CMK (cell line): ENCODE results near the gene CAPZB.

Experiments
- DNase-seq: peaks from one replicate; pipeline ENCODE4 v3.0.0-alpha.2; 2010; ENCODE audit warnings: low read depth

Gene CAPZB

GRCh38 chr1:19328486-19328885 lies 156.9 kb downstream of the CAPZB start:
- DNase-seq, result no peak

DNA sequence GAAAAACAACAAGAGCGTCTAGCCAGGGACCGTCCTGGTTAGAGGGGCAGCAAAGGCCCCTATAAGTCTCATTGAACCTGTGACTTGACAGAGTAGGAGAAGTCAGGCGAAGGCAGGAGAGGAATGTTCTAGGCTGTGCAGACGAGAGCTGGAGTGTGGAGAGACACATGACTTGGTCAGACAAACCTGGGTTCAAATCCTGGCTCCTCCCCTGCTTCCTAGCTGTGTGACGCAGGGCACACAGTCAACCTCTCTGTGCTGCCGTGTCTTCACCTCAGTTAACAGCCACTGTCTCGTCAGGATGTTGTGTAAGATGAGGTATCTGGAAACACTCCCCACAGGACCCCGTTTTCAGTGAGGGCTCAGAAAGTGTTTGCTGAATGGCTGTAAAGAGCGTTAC lies 157.6 kb downstream of the CAPZB start:
- DNase-seq, result no peak

DNA sequence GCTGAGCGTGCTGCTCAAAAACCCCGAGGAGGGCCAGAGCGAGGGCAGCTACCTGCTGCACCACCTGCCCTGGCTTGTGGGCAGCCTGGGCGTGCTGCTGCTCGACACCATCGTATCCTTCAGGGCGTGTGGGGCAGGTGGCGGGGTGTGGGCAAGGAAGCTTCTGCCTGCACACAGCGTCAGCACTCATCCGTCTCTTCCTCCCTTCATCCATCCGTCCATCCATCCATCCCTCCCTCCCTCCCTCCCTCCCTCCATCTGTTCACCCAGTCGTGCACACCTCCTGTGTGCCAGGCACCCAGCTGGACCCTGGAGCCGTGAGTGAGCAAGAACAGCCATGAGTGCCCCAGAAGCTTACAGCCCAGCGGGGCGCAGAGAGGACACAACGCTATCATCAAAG lies 158.0 kb downstream of the CAPZB start:
- no peak for DNase-seq

DNA sequence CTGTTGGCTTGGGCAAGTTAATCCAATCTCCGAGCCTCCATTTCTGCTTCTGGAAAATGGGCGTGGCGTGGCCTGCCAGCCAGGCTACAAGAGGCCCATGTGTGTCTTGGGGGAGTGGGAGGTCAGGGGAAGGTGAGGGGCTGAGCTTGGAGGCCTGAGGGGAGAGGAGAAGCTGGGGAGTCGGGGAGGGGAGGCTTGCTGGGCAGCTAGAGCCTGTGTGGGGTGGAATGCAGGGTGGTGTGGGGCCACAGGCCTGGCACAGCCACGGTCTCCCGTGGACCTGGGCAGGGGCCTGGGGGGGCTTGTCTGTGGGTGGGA lies 158.6 kb downstream of the CAPZB start:
- no peak for DNase-seq

GRCh38 chr1:19325958-19326747 lies 159.2 kb downstream of the CAPZB start:
- DNase-seq, result peak; percentile 98

GRCh38 chr1:19325368-19325957 lies 159.9 kb downstream of the CAPZB start:
- peak; percentile 99 for DNase-seq

GRCh38 chr1:19324665-19324990 lies 160.7 kb downstream of the CAPZB start:
- DNase-seq, result no peak

- peak; percentile 56 for DNase-seq
These were observed 161.2 kb downstream of the CAPZB start for GRCh38 chr1:19323987-19324664.

DNA sequence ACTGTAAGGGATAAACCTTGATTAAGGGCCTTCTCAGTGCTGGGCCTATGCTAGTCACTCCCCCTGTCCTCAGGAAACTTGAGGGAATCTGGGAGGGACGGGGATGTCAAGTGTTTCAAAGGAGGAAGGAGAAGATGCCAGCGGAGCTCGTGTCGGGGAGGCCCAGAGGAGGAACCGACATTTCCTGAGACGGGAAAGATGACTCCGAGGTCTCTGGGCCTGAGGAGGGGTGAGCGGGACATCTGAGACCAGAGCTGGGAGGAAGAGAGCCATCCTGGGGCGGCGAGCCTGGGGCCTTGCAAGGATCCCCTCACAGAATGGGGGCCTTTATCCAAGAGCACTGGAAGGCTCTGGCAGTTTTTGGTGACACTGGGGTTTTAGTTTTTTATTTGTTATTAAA lies 162.9 kb downstream of the CAPZB start:
- no peak for DNase-seq

DNA sequence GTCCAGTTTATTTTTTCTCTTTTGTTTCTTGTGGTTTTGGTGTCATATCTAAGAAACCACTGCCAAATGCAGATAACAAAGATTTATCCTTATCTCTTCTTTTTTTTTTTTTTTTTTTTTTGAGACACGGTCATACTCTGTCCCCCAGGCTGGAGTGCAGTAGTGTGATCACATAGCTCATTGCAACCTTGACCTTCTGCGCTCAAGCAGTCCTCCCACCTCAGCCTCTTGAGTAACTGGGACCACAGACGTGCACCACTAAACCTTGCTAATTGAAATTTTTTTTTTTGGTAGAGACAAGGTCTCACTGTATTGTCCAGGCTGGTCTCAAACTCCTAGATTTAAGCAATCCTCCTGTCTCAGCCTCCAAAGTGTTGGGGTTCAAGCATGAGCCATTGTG lies 164.3 kb downstream of the CAPZB start:
- DNase-seq, result no peak

GRCh38 chr1:19319196-19319595 lies 166.1 kb downstream of the CAPZB start:
- DNase-seq, result no peak

GRCh38 chr1:19317126-19317910 lies 168.0 kb downstream of the CAPZB start:
- no peak for DNase-seq

DNA sequence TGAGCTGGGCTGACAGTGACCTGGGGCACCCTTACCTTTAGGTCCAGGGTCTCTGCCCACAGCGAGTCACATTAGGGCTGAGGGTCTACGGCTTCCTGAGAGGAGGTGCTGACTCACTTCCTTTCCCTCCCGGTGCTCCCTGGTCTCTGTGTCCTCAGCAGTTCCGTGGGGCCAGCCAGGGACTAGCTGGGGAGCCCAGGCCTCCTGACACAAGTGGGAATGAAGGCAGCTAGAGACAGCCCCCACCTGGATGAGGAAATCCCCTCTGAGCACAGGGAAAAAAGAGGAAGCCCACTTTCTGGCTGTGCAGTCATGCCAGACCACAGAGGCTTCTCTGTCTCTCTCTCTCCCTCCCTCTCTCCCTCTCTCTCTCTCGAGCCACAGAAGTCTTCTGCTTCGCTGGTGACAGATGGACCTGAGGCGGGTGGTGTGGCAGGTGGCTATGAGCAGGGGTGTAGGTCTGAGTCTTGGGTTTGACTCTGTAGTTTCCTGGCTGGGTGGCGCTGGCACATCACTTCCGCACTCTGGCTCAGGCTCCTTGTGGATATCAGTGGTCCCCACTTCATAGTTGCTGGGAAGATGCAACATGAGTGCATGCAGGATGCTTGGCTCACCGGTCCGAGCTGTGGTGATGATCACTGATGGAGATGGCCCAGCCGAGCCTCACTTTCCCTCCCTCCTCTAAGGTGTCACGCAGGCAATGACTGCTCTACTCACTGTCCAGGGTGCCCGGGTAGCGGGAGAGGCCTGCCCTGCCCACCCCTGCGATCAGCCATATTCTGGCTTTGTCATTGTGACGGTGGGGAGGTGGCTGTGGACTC lies 169.8 kb downstream of the CAPZB start:
- DNase-seq, result peak; percentile 72

DNA sequence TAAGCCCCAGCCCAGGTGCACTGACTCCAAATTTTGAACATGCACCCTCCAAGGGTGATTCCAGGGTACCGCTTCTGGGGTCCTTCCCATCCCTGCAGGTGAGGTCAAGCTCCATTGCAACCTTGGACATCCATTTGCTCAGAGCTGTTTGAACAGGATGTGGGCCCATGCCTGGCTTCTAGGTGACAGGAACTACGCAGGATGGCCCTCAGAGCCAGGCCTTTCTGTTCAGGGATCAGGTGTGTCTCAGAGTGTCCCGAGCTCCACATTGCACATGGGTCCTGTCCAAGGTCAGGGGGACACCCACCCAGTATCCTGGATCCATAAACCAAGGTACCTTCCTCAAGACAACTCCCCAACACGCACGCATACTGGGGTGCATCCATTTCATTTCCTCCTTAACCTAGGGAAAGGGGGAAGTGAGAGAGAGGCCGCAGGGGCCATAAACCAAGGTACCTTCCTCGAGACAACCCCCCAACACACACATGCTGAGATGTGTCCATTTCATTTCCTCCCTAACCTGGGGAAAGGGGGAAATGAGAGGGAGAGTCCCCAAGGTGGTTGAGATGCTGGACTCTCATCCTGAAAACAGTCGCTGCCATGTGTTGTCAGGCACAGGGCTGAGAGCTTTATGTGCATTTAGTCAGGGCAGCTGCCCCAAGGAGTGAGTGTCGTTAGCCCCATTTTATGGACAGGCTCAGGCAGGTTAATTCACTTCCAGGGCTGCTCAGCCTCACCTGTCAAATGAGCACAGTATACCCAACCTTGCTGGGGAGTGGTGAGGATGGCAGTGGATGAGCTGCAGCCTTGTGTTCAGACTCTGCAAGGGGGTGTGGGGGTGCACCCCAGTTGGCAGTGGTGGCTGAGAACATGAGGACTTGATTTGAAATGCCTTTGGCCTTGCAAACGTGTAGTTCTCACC lies 171.1 kb downstream of the CAPZB start:
- DNase-seq, result no peak

GRCh38 chr1:19313636-19313959 lies 171.7 kb downstream of the CAPZB start:
- no peak for DNase-seq

DNA sequence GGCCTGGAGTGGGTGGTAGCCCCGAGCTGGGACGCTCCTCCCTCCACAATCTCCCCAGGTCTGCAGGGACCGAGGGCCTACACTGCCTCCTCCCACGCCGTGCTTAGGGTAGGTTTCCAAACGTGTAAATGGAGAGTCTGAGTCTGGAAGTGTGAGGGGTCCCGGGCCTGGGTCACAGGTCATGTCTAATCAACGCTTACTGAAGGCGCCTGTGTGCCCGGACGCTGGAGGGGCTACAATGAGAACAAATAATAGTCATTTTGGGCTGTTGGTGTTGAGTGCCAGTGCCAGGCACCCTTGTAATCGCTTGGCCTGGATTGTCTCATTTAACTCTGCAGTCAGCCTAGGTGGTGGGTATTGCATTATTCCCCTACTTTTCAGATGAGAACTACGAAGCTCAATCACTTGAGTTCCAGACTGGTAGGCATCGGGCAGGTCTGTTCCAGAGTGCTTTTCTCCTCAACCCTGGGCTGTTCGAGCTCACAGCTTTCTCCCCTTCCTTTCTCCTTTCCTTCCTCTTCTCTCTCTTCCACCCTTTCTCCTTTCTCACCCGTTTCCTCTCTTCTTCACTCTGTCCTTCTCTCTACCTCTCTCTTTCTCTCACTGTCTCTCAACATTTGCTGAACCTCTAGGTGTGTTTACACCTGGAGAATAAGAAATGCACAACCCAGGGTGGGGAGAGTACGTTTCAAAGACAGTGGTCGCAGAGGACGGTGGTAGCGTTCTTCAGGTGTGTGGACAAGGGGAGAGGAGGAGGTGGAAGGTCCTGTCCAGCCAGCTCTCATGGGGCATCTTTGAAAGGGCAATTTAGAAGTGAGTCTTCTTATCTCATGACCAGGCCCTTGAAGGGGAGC lies 172.3 kb downstream of the CAPZB start:
- no peak for DNase-seq

- DNase-seq, result peak; percentile 90
These were observed 173.2 kb downstream of the CAPZB start, which contains the start of the genes AKR7A2 and SLC66A1 for GRCh38 chr1:19311931-19312781. AKR7A2 (minus strand) TSS chr1:19312144; CDS start chr1:19312124, 20 bp downstream. SLC66A1 (plus strand) TSS chr1:19312326; CDS start chr1:19317678, 5,352 bp downstream.

GRCh38 chr1:19311503-19311930 lies 173.8 kb downstream of the CAPZB start:
- DNase-seq, result no peak
